IPS DF 4.7 (cell line): ENCODE results near the gene TTC23.
"Not testable (repeated sequence)": the region's sequence is repeated elsewhere in the genome, so short reads cannot be mapped to it uniquely, and the experiment has no call there.

Experiments used
- DNase-seq: peaks from one replicate; pipeline ENCODE4 v3.0.0-alpha.2; 2013; ENCODE audit warnings: low spot score; ENCODE audit errors: extremely low read depth

Gene TTC23

DNA sequence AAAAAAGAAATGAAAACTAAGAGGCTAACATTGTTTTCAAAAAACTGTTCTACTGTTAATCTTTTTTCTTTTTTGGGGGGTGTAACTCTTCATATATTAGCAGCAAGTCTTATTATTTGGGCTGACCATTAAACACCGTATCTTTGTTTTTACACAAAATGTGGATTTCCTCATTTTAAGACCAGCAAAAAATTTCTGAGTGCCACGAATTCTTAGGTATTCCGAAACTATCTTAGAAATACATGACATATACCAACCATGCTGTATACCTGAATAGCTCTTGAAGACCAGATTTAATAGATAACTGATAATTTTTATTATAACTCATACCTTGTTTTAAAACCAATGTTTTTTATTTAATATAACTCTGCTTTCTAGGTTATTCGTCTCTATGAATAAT, 620 bp upstream of the TTC23 start:
- no peak for DNase-seq

DNA sequence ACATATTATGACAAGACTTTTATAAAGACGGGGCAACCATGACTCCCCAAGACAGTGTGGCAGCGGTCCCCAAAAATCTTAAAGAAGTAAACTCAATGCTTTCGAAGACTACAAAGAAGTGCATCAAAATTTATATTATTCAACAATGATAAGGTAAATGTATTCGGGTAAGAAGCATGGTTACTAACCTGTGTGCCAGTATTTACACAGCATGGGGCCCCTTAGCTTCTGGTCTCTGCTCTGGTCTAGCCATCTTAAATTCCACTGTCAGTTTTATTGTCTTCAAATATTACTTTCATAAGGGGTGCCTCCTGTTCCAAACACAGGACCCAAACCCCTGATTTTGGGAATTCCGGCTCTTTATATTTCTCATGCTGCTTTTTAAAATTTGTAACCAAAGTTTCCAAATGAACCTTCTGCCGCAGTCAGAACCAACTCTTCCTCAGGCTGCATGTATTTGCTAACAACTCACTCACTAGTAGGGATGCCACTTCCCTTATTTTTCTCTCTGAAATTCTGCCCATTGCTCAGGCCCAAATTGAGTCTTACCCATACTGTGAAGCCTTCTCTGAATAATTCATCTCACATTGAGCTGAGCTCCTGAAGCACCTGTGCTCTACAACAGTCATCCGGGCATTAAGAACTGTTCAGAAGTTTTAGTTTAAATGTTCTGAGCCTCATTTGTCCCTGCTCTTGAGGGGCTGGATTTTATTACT, 1.2 kb downstream of the TTC23 start:
- DNase-seq = no peak

DNA sequence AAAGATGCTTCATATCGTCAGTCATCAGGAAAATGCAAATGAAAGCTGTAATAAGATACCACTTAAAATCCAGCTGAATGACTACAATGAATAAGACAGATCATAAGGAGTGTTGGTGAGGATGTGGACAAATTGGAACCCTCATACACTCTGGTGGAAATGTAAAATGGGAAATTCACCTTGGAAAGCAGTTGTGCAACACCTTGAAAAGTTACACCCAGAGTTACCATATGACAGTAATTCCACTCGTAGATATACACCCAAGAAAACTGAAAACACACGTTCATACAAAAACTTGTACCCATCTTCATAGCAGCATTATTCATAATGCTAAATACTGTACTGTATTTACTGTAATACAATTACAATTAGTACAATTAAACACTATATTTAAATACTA, 2.3 kb downstream of the TTC23 start:
- no peak for DNase-seq

DNA sequence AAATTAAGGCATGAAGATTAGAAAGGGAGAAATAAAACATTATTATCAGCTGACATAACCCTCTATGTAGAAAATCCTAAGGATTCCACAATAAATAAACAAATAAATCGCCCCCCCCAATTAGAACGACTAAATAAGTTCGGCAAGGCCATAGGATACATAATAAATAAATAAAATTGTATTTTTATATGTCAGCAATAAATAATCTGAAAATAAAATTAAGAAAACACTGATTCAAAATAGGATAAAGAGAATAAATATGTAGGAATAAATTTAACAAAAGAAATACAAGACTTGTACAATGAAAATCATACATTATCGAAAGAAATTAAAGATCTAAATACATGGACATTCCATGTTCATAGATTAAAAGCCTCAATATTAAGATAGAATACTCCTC, 5.1 kb downstream of the TTC23 start:
- DNase-seq = no peak

DNA sequence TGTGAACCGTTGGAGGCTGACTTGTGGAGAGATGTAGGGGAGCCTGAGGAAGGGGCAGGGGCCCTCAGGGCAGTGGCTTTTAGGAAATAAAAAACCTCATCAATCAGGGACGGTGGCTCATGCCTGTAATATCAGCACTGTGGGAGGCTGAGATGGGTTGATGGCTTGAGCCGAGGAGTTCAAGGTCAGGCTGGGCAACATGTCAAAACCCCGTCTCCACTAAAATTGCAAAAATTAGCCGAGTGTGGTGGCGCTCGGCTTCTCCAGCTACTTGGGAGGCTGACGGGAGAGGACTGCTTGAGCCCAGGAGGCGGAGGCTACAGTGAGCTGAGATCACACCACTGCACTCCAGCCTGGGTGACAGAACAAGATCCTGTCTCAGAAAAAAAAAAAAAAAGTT, 7.6 kb downstream of the TTC23 start:
- no peak for DNase-seq

DNA sequence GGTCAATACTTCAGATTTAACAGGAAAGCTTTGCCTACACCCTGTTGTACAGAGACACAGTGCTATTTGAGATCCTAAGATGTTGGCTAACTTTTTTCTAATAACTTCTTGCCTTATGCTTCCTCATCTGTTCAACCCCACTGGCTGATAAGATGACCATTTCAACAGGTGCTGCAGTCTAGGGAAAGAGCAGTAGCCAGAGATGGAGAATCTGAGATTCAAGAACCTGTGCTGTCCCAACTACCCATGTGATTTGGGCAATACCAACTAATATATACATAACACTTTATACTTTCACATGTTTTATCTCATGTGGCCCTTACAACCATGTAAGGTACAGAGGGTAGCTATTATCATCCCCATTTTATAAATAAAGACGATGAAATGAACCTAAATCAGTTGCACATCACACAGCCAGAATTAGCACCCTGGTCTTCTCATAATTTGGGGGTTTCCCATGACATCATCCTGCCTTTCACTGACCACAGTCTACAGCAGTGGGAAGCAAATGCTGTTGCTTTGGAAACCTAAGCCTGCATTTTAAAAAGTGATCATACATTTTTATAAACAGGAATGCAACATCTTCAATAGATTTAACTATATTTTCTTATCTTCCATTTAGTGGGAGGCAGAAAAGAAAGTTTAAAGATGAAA, 9.7 kb downstream of the TTC23 start:
- no peak for DNase-seq

DNA sequence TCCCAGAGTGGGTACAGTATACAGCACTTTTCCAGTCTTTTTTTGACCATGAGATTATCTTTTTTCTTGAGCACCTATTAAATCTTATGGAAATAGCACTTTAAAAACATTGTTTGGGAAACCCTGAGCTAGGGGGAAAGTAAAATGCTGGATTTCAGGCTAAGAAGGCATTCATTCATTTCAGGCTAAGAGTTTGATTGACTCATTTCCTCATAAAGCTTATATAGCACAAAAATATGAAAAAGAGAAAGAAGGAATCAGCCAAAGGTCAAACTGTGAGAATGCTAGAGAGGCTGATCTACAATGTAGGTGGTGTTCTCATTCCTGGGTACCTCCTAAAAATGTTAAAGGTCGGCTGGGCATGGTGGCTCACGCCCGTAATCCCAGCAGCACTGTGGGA, 10.5 kb downstream of the TTC23 start:
- DNase-seq = no peak

DNA sequence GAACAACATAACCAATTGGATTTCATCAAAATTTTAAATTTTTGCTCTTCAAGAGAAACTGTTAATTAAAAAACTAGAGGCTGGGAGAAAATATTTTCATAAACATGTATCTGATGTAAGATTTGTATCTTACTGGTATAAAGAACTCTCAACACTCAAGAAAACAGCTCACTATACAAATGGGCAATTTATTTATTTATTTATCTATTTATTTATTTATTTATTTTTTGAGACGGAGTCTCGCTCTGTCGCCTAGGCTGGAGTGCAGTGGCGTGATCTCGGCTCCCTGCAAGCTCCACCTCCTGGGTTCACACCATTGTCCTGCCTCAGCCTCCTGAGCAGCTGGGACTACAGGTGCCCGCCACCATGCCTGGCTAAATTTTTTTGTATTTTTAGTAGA, 15.2 kb downstream of the TTC23 start:
- not testable (repeated sequence) for DNase-seq

DNA sequence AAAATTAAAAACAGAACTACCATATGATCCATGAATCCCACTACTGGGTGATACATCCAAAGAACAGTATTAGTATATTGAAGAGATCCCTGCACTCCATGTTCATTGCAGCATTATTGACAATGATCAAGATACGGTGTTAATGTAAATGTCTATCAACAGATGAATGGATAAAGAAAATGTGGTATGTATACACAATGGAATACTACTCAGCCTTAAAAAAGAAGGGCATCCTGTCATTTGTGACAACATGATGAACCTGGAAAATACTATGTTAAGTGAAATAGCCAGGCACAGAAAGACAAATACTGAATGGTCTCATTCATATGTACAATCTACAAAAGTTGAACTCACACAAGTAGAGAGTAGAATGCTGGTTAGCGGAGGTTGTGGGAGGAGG, 16.6 kb downstream of the TTC23 start:
- no peak for DNase-seq

DNA sequence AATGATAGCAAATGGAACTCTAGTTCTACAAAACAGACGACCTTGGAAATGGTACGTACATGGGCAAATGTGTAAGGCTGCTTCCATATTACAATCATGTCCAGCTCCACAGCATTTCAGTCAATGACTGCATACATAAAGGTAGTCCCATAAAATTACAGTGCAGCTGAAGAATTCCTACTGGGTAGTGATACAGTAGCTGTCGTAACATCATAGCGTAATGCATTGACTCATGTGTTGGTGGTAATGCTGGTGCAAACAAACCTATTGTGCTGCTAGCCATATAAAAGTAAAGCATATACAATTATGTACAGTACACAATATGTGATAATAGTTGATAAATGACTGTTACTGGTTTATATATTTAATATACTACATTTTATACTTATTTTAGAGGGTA, 18.5 kb downstream of the TTC23 start:
- DNase-seq = no peak

DNA sequence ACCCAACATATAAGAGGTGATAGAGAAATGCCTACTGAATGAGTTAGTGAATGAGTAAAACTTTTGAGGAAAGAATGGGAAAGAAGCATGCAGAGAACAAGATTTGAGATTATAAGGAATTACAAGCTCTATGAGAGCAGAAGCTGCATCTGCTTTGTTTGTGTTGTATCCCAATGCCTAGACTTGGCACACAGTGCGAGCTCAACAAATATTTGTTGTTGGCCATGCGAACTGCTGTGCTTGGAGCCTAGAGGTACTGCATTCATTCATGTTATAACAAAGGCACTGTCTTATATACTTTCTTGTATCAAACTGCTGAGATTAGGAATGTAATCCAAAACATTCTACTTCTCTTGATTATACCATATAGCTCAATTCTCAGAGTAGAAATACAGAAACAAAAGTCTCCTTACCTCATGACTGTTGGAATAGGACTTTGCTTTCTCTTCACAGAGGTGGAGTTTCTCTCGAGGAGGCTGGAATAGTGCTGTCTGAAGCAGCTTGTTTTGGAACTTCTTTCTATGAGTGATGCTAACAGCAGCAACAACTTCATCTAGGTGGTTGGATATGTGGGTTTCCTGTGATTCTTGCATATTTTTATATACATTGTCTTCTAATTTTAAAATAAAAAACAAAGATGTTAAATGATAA, 21.1 kb downstream of the TTC23 start:
- no peak for DNase-seq

DNA sequence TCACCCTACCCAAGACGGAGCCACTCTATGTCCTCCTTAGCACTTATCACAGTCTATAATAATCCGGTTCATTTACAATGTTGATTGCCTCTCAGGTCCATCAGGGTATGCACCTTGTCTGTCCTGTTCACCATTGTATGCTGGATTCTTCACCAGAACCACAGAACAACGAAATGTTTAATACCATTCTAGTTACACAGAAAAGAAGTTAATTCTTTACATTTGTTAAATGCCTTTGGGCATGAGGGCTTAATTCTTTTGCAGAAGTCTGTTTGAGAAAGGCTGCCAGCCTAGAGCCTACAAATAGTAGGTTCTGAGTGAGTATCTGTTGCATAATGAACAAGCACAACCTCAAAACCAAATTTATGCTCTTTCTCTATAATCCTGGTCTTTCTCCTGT, 22.6 kb downstream of the TTC23 start:
- DNase-seq = no peak

DNA sequence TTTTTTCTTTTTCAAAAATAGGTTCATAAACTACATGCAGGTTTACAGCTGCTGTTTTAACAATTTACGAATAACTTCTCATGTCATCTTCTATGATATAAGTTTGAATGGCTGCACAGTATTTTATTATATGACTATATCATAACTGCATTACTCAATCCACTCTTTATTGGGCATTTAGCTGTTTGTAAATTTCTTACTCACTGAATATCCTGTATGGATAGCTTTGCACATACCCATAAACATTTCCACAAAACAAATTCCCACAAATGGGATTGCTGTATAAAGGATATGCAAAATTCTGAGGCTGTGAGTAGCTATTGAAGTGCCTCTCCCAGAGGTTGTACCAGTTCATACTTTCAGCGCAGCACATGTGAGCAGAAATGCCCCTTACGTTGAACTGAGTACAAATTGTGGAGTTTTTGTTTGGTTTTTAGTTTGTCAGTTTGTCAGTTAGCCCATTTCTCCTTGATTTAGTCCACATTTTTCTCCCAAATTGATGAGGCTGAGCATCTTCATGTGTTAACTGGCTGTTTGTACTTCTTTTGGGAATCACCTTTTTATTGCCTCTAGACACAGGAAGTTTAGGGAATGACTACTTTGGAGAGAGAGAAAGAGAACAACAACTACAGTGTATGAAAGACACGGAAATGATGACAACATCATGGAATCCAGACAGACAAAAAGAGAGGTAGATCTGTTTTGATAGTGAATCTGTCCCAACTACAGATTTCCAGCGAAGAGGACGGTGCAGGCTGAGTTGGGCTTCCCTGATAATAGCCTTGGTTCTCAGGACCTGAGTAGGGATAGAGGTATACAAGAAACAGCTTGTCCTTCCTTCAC, 24.8 kb downstream of the TTC23 start:
- DNase-seq = no peak

DNA sequence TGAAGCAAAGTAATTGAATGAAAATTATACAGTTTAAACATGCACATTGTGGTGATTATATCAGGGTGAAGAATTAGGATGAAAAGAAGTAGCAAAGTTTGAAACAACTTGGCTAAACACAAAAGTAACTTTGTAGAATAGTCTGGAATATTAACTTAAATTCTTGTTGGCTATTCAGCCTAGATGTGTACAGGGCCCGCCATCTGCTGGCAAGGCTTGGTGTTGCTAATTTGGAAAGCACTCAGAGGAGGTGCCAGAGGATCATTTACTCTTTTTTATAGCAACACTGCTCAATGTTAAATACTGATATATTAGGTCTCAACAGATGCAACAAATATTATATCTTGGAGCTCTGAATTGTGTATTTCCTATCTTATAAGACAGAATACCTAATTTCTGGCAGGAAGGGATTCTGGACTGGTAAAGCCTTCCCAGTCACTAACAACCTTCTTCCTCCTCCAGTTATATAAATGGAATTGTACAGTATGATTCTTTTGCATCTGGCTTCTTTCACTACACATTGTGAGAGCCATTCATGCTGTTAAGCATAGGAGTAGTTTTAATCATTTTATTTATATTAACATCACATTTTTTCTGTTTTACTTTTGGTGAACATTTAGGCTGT, 36.1 kb downstream of the TTC23 start:
- peak; percentile 14 for DNase-seq

DNA sequence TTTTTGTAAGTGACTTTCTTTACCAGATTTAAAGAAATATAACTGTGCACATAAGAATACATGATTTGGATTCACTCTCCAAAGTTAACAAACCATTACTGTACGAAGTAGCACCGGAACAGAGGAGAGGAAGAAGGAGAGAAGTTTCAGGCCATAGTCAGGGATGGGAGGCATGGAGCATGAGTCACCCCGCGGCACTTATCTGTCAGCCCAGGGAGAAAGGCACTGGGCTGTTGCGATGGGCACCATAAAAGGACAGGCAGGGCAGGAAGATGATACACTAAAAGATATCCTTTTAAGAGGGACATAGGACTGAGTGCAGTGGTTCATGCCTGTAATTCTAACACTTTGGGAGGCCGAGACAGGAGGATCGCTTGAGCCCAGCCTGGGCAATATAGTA, 37.0 kb downstream of the TTC23 start:
- DNase-seq = no peak

DNA sequence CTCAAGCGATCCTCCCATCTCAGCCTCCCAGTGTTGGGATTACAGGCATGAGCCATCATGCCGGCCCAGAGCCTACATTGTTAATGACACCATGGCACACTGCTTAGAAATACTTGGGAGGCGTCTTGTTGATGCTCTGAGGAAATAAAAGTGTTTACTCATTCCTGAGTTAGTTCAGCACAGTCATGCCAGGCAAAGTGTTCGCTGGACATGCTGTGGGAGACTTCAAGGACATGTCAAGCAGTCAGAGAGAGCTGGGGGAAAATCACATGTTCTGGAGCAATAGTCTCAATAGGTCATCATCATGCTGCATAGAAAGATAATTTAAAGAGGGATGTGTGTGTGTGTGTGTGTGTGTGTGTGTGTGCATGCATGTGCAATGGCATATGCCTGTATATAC, 37.5 kb downstream of the TTC23 start:
- no peak for DNase-seq

DNA sequence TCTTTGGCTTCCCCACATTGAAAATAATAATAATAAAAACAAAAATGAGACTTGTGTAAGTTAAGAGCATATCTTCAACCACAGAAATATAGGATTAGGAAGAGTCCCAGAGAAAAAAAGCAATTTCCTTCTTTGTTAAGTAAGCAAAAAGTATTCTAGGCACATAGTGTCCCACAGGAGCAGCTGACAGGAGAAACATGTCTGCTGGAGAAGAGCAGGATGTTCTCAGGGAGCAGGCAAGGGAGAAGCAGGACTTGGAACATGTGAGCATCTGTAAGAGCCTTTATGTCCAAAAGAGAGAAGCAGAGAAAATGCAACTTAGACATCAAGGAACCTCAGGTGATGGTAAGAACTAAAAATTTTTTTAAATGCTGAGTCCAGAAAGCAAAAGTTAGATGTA, 39.0 kb downstream of the TTC23 start:
- no peak for DNase-seq

DNA sequence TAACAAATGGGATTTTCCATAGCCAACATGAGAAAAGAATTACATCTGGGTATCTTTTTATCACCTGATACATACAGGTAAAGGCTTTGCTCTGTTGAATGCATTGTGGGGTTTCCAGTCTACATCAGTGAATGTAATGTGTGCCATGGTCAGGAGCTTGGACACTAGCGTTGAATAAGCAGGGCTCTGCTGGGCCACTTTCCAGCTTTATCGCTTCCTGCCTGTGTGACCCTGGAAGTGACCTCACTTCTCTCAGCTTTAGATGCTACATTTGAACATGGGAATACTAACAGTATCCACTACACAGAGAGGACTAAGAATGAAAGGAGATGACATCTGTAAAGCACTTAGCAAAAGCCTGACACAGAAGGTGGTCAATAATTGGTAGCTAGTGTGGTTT, 40.1 kb downstream of the TTC23 start:
- no peak for DNase-seq

DNA sequence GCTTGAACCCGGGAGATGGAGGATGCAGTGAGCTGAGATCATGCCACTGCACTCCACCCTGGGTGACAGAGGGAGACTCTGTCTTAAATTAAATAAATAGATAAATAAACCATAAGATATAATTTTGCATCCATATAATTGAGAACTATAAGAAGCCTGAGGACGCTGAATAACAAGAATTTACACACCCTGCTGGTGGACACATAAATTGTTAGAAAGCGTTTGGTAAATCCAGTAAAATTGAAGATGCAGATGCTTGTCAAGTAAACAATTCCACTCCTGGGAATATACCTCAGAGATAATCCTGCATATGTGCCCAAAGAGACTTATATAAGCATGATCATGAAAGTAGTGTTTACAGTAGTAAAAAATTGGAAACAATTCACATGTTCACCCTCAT, 41.7 kb downstream of the TTC23 start:
- no peak for DNase-seq

DNA sequence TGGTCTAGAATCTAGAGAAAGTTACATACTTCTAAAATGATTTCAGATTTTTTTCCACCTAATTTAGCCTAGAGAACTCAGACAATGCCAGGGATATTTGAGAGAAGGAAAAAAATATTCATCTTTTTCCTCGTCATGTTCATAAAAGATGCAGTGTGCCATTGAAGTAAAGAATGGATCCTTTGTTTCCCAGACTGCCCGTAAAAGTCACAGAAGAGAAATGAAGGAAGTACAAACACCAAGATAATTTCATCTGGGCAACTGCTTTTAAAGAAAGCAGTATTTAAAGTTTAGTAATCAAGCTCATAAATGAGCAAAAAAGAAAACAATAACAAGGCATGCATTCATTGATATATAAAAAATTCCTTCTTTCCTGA, 47.2 kb downstream of the TTC23 start:
- DNase-seq = no peak

DNA sequence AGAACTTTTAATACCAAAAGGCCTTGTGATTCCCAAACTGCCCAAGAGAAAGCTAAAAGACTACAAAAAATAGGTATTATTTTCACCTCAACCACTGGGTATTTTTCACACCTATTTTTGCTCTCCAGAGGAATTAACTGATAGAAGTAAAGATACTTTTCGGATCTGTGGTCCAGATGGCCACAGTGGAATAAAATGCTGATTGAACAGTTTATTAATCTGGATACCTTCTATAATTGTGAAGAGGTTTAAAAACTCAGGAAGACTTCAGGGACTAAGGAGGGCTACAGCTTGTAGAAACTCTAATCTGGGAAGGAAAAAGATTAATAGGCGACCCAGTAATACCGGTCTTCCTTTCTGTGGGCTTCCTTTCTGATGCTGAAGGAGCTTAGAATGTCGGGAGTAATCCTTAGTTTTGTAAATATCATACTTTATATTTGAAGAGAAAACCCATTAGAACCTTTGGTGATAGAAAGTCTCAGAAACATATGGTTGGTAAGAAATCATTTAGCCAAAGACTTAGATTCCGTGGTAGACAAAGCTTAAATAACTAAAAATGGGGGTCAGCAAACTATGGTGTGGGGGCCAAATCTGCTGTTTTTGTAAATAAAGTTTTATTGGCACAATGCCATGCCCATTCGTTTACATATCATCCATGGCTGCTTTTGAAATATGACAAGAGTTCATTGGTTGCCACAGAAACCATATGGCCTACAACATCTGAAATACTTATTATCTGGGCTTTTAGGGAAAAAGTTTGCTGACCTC, 47.8 kb downstream of the TTC23 start:
- no peak for DNase-seq
